ENCODE data around the gene PAK5.

Gene PAK5

DNA sequence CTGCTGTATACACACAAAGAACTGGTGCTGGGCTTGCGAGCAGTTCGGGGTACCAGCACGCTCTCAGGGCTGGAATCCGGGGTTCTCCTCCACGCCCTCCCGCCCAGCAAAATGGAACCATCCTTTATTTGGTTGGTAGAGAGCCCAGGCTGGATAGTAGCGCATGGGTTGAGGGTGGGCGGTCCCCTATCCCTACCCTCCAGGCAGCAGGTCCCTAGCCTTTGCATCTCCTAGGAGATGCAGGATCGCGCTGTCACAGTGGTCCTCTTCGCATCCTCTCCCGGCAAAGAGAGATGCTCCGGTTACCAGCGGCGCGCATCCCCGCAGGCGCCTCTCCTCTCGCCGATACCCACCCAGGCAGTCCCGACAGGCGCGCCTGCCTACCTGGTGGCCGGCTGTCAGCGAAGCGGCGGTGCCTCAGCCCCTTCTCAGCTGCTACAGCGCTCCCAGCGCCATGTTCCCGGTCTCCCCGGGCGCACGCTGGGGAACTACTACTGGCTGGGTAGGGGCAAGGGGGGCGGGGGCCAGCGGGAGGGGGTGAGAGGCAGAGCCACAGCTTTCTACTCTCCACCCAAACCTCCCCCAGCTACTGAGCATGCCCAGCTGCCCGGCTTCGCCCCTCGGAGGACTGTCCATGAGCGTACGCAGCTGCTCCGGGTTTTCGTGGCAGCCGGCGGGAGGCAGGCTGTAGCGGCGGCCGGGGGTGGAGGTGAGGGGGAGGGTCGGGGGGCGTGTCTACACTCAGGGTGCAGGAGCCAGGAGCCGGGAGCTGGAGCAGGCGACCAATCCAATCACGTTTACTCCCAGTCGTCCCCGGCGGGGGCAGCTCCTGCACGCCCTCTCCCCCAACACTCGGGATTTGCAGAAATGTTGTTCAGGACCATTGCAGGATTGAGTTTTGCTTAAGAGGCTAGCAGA, at the start of gene PAK5:
Gene PAK5, minus strand, starts transcription at position 699 of the 918 bp plus-strand sequence. CDS start 194,748 bp downstream, outside the sequence.
- no peak for DNase-seq (ENCODE audit: low read depth in 2 of 3, low spot score in 2 of 3)

DNA sequence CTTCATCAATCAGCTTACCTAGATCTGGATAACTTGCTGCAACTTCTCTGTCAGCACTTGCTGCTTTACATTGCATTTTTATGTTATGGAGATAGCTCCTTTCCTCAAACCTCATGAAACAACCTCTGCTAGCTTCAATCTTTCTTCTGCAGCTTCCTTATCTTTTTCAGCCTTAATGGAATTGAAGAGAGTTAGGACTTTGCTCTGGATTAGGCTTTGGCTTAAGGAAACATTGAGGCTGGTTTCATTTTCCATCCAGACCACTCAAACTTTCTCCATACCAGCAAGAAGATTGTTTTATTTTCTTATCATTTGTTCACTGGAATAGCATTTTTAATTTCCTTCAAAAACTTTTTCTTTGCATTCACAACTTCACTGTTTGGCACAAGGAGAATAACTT, 48.8 kb upstream of the PAK5 start:
- no peak for DNase-seq (ENCODE audit: low read depth in 2 of 3, low spot score in 2 of 3)

DNA sequence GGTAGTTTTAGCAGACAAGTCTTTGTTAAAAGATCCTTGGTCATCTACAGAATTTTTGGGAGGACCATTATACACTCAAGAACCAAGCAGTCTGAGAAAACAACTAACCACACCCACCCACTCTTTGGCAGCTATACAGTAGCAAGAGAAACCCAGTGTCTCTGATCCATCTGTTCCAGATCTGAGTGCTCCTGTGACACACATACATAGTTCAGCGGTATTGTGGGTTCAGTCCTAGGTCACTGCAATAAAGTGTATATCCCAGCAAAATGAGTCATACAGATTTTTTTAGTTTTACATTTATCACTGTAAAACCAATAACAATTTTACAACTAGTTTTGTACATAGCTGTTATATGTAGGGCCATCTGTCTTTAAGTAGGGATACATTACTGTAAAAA, 47.4 kb upstream of the PAK5 start:
- no peak for DNase-seq (ENCODE audit: low read depth in 2 of 3, low spot score in 2 of 3)

DNA sequence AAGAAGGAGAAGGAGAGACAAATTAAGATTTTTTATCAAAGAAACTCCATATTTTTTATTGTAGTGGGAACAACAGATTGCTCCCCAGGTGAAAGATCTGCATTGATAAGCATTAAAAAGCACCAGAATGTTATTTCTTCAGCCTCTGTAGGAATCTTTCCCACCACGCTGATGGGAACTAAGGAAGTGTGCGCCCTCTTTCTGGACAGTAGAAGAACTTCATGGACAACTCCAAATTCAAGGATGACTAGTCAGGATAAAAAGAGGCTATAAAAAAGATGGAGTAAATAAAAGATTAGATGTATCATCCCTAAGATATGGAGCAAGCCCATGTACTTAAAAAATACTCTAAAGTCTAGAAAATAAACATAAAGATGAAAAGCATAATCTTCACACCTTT, 45.8 kb upstream of the PAK5 start:
- DNase-seq (ENCODE audit: low read depth in 2 of 3, low spot score in 2 of 3): no peak

DNA sequence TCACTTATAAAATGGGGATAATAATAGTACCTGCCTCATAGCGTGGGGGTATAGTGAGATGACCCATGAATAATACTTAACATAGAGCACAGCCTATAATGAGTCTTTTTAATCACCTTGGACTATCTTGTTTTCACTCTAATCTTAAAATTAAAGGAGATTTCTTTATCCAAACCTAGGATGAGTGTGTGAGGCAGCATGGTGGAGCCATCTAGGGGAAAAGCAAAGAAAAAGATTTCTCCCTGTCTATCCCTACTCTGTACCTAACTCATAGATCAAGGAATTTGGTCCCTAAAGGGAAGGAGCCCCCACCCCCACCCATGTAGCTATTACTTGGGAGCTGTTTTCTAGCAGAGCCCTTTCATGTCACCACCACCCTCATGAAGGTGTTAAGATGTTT, 45.2 kb upstream of the PAK5 start:
- DNase-seq (ENCODE audit: low read depth in 2 of 3, low spot score in 2 of 3): no peak

DNA sequence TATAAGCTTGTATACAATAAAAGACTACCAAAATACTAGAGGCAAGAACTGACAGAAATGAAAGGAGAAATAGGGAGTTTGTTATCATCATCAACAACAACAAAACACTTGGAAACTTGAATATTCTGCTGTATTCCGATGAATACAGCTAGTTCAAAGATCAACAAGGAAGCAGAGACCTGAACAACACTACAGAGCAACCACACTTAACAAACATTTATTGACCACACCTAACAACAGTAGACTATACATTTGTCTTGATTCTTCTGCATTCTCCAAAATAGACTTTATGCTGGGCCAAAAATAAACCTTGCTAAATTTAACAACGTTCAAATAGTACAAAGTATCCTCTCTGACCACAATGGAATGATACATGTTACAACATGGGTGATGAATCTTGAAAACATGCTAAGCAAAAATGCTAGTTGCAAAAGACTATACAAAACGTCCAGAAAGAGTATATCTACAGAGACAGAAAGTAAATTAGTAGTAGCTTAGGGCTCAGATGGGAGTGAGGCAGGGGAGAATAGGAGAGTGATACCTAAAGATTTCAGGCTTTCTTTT, 39.1 kb upstream of the PAK5 start:
- no peak for DNase-seq (ENCODE audit: low read depth in 2 of 3, low spot score in 2 of 3)

DNA sequence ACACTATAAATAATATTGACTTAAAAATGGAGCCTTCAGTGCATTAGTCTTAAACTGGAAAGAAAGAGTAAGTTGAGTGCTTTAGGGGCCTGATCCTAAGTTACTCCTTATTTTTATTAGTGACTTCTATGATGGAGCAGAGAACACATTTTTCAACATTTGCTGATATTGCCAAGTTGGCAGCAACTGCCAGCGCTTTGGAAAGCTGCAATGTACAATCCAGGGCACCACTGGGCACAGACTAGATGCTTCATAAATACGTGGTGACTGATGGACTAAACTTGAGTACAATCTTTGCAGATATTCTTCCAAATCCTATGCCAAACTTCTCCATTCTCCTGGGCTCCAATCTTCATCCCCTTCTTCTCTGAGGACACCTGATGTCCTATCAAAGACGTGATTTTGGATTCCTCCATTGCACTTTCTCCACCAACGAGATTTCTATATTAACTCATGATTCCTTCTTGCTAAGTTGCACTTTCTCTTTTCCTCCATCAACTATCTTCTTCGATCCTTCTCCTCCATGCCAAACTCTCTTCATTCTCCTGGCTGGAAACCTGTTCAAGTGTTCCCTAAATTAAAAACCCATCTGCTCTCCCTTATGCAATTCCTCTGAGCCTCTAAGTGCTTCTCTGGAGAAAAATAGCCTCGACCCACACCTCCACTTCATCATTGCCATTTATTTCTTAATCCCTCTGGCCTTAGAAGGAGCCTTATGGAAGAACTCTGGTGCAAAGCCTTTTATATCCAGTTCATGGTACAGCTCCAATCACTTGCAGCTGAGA, 28.5 kb upstream of the PAK5 start:
- DNase-seq (ENCODE audit: low read depth in 2 of 3, low spot score in 2 of 3): no peak

DNA sequence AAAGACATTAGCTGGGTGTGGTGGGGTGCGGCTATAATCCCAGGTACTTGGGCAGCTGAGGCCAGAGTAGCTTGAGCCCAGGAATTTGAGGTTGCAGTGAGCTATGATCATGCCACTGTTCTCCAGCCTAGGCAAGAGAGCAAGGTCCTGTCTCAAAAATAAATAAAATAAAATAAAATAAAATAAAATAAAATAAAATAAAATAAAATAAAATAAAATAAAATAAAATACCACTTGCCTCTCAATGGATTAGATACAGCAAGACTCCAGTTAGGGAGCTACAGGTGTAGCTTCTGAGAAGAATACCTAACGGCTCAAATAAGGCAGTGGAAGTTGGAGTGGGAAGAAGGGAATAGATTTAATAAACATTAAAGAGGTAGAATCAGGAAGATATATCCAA, 13.7 kb upstream of the PAK5 start:
- no peak for DNase-seq (ENCODE audit: low read depth in 2 of 3, low spot score in 2 of 3)

DNA sequence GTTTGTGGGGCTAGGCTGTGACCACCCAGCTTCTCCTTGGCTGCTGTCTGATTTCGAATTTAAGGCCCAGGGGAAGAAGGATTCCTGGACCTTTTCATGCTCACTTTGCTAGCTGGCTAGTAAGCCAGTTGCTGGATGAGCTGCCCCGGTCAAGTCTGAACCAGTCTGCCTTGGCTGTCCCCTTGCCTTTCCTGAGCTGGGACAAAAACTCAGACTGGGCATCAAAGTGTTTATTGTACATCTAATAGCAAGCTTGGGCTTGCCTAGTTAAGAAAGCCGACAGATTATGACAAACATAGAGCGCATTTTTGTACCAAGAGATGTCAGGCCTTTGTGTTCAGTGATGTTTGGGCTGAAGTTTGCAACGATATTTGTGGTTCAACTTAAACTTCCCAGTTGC, 750 bp upstream of the PAK5 start:
- no peak for DNase-seq (ENCODE audit: low read depth in 2 of 3, low spot score in 2 of 3)

DNA sequence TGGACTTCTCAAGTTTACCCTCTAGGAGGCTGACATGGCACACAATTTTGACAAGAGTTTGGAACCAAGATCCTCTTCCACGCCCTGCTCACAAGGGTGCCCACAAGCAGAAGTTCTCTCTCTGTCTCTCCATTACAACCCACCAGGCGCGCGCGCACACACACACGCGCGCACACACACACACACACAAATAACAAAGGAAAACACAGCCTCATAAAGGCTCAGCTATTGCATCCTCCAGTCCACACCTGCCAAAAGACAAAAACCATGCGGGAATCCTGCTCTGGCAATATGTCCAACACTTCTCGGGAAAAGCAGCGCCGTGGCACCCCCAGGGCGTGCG, 870 bp downstream of the PAK5 start:
- no peak for DNase-seq (ENCODE audit: low read depth in 2 of 3, low spot score in 2 of 3)

DNA sequence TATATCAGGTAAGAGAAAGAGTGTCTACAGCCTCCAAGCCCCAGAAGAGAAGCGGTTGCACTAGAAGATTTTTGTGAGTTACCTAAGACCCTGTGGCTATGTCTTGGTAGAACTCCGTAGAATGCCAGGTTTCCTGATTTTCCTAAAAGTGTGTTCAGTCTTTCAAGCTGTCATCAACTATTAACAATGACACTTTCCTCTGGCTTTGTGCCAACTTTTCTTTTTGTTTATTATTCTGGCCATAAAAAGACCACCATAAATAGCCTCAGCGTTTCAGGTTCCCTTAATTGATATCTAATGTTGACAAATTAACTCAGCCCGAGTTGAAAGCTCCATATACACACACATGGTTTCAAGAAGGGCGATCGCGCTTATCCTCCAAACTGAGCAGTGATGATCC, 1.2 kb downstream of the PAK5 start:
- DNase-seq (ENCODE audit: low read depth in 2 of 3, low spot score in 2 of 3): no peak

DNA sequence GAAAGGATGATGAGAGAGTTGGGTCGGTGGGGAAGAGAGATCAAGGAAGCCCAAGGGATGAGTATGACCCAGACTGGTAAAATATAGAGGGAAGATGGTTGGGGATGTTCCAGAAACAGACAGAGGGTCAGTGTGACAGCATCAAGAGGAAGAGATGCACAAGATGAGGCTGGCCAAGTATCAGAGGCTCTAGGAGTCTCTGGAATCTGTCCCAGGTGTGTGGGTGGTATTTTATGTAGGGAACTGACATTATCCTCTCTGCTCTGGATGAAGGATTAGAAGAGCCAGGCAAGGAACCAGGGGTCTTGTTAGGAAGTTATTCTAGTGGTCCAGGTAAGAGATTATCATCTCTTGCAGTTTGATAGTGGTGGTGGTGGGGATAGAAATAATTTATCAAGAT, 3.6 kb downstream of the PAK5 start:
- DNase-seq (ENCODE audit: low read depth in 2 of 3, low spot score in 2 of 3): no peak

DNA sequence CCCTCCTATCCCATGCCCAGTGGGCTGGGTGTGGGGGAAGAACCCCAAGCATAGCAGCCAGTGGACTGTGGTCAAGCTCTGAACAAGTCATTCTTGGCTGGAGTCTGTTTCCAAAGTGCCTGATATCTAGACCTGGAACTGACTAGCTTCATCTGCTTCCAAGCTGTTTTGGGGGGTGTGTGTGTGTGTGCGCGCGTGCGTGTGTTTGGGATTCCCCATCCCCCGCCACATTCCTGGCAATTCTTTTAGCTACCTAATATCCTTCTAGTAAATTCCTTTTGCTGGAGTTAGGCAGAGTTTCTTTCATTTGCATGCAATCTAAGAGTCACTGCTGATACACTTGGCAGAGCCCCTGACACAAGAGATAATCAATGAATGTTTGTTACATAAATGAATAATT, 7.8 kb downstream of the PAK5 start:
- no peak for DNase-seq (ENCODE audit: low read depth in 2 of 3, low spot score in 2 of 3)

DNA sequence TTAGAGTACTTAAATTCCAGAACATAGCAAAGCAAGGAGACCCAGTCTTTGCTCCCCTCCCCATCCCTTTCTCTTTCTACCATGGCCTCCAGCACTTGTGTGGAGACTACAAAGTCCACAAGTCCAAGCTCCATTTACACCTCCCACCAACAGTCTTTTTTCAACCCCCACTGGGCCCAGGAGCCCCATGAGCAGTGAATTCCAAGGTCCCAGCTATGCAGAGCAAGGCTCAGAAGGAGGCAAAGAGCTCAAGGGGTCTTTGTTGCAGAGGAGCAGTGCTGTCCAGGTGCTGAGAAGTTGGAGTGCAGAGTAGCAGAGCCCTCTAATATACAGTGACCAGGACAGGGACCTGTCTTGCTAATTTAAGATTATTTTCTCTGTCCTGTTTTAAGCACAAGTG, 9.0 kb downstream of the PAK5 start:
- no peak for DNase-seq (ENCODE audit: low read depth in 2 of 3, low spot score in 2 of 3)

DNA sequence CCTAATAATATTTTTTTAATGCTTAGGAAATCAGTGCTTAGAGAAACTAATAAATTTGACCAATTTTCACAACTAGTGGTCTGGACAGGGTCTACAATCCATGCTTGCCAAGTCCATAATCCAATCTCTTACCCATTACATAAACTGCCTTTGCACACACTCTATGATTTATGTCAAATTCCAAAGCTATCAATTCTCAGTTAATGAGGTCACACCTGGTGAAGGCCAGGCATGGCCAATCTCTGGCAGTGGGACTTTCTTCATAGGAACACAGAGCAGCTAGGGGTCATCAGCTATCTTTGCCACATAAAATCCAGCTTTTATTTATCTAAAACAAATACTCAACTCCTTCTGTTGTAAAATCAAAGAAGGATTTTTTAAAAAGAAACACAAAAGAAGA, 21.2 kb downstream of the PAK5 start:
- no peak for DNase-seq (ENCODE audit: low read depth in 2 of 3, low spot score in 2 of 3)

DNA sequence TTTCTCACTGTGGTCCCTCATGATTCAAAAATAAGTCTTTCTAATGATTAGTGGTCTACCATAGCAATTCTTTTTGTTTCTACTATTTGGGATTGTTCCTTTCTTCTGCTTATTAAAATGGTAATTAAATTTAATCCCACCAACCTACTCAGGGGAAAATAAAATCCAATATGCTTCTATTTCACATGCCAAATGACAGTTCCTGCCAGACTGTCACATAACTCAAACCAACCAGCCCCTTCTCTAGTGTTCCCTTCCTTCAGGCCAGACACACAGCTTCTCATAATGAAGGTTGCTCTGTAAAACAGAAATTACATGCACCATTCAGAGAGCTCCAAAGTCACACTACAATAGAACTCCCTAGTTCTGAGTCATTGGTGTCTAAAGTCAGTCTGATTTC, 23.2 kb downstream of the PAK5 start:
- DNase-seq (ENCODE audit: low read depth in 2 of 3, low spot score in 2 of 3): no peak

DNA sequence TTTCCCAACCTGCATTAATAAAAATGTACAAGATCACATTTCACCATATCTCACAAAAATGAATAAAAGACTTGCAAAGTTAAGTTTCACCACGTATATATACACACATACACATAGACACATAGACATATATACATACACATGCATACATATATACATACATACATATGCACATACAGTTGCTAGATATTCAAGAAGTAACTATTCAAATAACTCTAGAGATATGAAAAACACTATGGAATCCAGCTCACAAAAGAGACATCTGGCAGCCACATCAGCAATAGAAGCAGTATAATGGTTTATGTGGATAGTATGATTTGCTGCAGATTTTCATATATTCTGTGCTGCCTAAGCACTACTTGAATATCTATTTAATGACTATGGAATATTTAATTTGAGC, 28.1 kb downstream of the PAK5 start:
- DNase-seq (ENCODE audit: low read depth in 2 of 3, low spot score in 2 of 3): no peak

DNA sequence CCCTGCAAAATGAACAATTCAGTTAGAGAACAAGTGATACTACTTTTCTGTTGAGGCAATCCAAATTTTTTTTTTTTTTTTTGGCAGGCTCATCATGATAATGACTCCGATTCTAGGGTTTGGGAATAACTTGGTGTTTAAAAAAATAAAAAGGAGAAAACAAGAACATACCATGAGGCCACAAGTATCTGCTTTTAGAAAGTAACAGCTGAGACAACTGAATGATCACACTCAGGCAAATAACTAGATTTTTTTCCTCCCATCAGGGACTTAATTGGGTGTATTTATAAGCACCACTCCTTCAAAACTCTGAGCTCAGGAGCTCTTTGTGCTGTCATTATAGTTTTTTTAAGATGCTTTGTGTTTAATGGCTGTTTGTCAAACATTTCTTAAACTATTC, 29.6 kb downstream of the PAK5 start:
- no peak for DNase-seq (ENCODE audit: low read depth in 2 of 3, low spot score in 2 of 3)

DNA sequence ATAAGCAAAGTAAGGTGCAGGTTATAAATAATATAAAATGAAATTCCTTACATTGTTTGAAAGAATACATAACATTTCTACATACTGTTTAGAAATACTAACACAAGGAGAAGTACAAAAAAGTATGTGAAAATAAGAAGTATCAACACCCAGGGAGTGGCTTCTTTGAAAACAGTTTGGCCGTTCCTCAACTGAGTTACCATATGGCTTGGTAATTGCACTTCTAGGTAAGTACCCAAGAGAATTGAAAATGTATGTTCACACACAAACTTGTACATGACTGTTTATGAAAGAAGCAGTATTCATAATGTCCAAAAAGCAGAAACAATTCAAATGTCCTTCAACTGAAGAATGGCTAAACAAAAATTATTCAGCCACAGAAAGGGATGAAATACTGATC, 30.7 kb downstream of the PAK5 start:
- no peak for DNase-seq (ENCODE audit: low read depth in 2 of 3, low spot score in 2 of 3)

DNA sequence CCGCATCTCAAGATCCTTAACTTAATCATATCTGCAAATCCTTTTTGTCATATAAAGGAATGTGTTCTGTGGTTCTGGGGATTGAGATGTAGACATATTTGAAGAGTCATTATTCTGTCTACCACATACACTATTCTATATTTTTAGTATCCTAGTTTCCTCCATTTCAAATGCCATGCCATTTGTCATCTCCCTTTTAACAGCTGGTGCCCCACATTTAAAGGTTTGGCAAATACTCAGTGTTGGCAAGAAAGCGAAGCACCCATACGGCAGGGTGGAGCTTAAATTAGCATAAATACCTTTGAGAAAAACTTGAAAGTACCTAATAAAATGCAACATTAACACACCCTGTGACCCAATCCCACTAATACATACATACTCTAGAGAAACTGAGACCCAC, 31.7 kb downstream of the PAK5 start:
- no peak for DNase-seq (ENCODE audit: low read depth in 2 of 3, low spot score in 2 of 3)

DNA sequence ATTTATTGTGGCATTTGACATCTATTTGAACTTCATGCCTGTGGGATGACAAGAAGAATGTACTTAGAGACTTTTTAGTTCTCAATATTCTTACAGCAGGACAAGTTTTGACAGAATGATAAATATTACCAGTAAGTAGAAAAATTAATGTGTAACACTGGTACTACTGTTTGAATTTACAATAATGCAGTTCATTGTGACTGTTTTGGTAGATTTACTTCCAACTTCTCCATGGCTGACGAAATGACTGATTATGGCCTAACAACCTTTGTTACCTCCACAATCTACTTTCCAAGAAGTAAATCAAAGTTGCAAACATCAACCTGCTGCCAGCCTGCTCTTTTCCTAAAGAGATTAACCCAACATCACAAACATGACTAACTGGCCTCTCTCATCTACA, 38.5 kb downstream of the PAK5 start:
- no peak for DNase-seq (ENCODE audit: low read depth in 2 of 3, low spot score in 2 of 3)

DNA sequence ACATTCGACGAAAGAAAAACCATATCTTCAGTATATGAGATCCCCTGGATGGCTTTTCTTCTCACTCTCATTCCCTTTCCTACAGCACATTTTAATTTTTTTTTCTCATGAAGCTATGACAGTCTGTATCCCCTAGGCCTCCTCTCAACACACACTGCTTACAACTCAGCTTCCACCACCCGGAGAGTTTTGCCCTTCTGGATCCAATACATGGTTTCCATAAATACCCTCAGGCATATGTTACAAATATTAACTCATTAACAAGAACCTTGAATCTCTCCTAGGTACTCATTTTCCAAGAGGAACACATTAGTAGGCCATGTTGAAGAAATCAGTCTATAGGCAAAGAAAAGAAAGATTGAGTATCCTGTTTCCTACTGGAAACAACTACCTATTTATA, 44.0 kb downstream of the PAK5 start:
- DNase-seq (ENCODE audit: low read depth in 2 of 3, low spot score in 2 of 3): no peak
